H1 (cell line): ENCODE data around the gene SLC22A23. TPM values are rescaled to one million over a fixed set of nuclear protein-coding genes. Genes with fewer than 3 reads are reported as not detected.

Source experiments
- CTCF ChIA-PET: fragments of 300-600 bp; sonication (Branson Sonifier 250); formaldehyde crosslinking; loops from one replicate; lab custom pipeline; 2021; ENCODE audit not compliant: partially characterized antibody; lab: Charles Lee
- POLR2A ChIA-PET: fragments of 300-600 bp; sonication (Branson Sonifier 250); formaldehyde crosslinking; loops from one replicate; lab custom pipeline; 2021; ENCODE audit warnings: inconsistent platforms; ENCODE audit not compliant: partially characterized antibody; lab: Charles Lee
- DNase-seq, 2 experiments: peaks; one replicate each; pipeline versions ENCODE4 v3.0.0 to v3.0.0-alpha.2; 2010 to 2022; ENCODE audit warnings: low spot score in 2 of 2, low read depth in 1 of 2, mixed read lengths in 1 of 2
- FAIRE-seq: peaks from 2 replicates; lab custom pipeline; 2011; peaks lifted over from hg19 to GRCh38; lab: Jason Lieb, UNC
- H2AFZ ChIP-seq: 2 replicates; pipeline ENCODE4 v1.8.1; 2012; ENCODE audit warnings: low read length, inconsistent platforms
- H2AK5ac ChIP-seq: 2 replicates; pipeline ENCODE4 v1.6.1; 2013; ENCODE audit warnings: low read depth, low read length
- H2BK120ac ChIP-seq: replicated peaks from 2 replicates; pipeline ENCODE3; 2013; ENCODE audit warnings: low read depth, low read length, inconsistent platforms
- H2BK12ac ChIP-seq: 2 replicates; pipeline ENCODE4 v1.6.1; 2013; ENCODE audit warnings: low read depth, low read length
- H2BK15ac ChIP-seq: 2 replicates; pipeline ENCODE4 v1.6.1; 2013; ENCODE audit warnings: low read length
- H2BK20ac ChIP-seq: 2 replicates; pipeline ENCODE4 v1.6.1; 2013; ENCODE audit warnings: low read length
- H2BK5ac ChIP-seq: 2 replicates; pipeline ENCODE4 v1.6.1; 2013; ENCODE audit warnings: low read depth, low read length
- H3K14ac ChIP-seq: 2 replicates; pipeline ENCODE4 v1.6.1; 2013; ENCODE audit warnings: inconsistent platforms; ENCODE audit not compliant: insufficient read length
- H3K18ac ChIP-seq: 2 replicates; pipeline ENCODE4 v1.6.1; 2013; ENCODE audit warnings: low read length; ENCODE audit errors: extremely low read depth
- H3K23ac ChIP-seq: 2 replicates; pipeline ENCODE4 v1.6.1; 2013; ENCODE audit warnings: inconsistent platforms; ENCODE audit not compliant: insufficient read length
- H3K23me2 ChIP-seq: 2 replicates; pipeline ENCODE4 v1.6.1; 2013; ENCODE audit warnings: low read depth, low read length
- H3K27ac ChIP-seq: 2 replicates; pipeline ENCODE4 v1.6.1; 2011; ENCODE audit warnings: low read depth, low read length, inconsistent platforms
- H3K27me3 ChIP-seq, 4 experiments: replicated peaks in 1 of 4; 1 replicate in 1 of 4; 2 replicates in 3 of 4; pipeline versions ENCODE4 v1.6.1 to v1.8.1; 2011 to 2013; ENCODE audit warnings: low read length in 3 of 4, mild to moderate bottlenecking in 3 of 4, inconsistent platforms in 2 of 4, mixed read lengths in 2 of 4, moderate library complexity in 1 of 4; ENCODE audit not compliant: control insufficient read depth in 3 of 4, insufficient read depth in 3 of 4; ENCODE audit errors: extremely low read depth in 1 of 4
- H3K36me3 ChIP-seq, 4 experiments: 2 replicates each; pipeline versions ENCODE4 v1.6.1 to v1.8.1; 2011 to 2013; ENCODE audit warnings: mild to moderate bottlenecking in 4 of 4, low read length in 3 of 4, moderate library complexity in 2 of 4, control low read depth in 1 of 4, inconsistent platforms in 1 of 4; ENCODE audit not compliant: insufficient read depth in 4 of 4, control insufficient read depth in 2 of 4
- H3K4ac ChIP-seq: replicated peaks from 2 replicates; pipeline ENCODE3; 2013; ENCODE audit warnings: low read length, low read depth, mixed read lengths, inconsistent platforms; ENCODE audit not compliant: insufficient read length
- H3K4me1 ChIP-seq, 4 experiments: replicated peaks in 1 of 4; 1 replicate in 1 of 4; 2 replicates in 3 of 4; pipeline versions ENCODE4 v1.6.1 to v1.8.1; 2011 to 2013; ENCODE audit warnings: low read length in 3 of 4, inconsistent platforms in 2 of 4, mixed read lengths in 1 of 4; ENCODE audit not compliant: insufficient read depth in 4 of 4, control insufficient read depth in 3 of 4
- H3K4me2 ChIP-seq, 2 experiments: 2 replicates each; pipeline versions ENCODE4 v1.6.1 to v1.8.1; 2011 to 2013; ENCODE audit warnings: low read depth in 2 of 2, low read length in 2 of 2, control low read depth in 1 of 2, inconsistent platforms in 1 of 2, mild to moderate bottlenecking in 1 of 2; ENCODE audit not compliant: insufficient read depth in 1 of 2
- H3K4me3 ChIP-seq, 4 experiments: fragments of 200-600, 300-600 bp in 1 of 4; sonication (generic), shearing (Covaris generic), sonication (Bioruptor Twin) in 1 of 4; 2 replicates each; pipeline versions ENCODE4 v1.5.1 to v1.8.1; 2011 to 2016; ENCODE audit warnings: low read length in 4 of 4, low read depth in 3 of 4, control low read depth in 2 of 4, inconsistent platforms in 2 of 4, mild to moderate bottlenecking in 2 of 4, mixed read lengths in 1 of 4, moderate library complexity in 1 of 4; ENCODE audit not compliant: insufficient read depth in 2 of 4; ENCODE audit errors: extremely low read depth in 1 of 4
- H3K56ac ChIP-seq: replicated peaks from 2 replicates; pipeline ENCODE3; 2013; ENCODE audit warnings: low read depth, mild to moderate bottlenecking, mixed read lengths, low read length, inconsistent platforms; ENCODE audit not compliant: insufficient read length
- H3K79me1 ChIP-seq: 2 replicates; pipeline ENCODE4 v1.6.1; 2013; ENCODE audit warnings: low read depth, low read length, control low read depth
- H3K79me2 ChIP-seq, 2 experiments: 2 replicates each; pipeline versions ENCODE4 v1.6.1 to v1.8.1; 2012 to 2013; ENCODE audit warnings: low read length in 2 of 2, mild to moderate bottlenecking in 2 of 2, inconsistent platforms in 1 of 2; ENCODE audit not compliant: insufficient read depth in 2 of 2, control insufficient read depth in 1 of 2
- H3K9ac ChIP-seq, 4 experiments: replicated peaks in 1 of 4; 1 replicate in 1 of 4; 2 replicates in 3 of 4; pipeline versions ENCODE4 v1.6.1 to v1.8.1; 2011 to 2013; ENCODE audit warnings: low read depth in 3 of 4, low read length in 3 of 4, control low read depth in 2 of 4, mild to moderate bottlenecking in 2 of 4, moderate library complexity in 2 of 4, inconsistent platforms in 1 of 4; ENCODE audit errors: extremely low read depth in 1 of 4
- H3K9me3 ChIP-seq, 2 experiments: 2 replicates each; pipeline versions ENCODE4 v1.6.1 to v1.8.1; 2012 to 2013; ENCODE audit warnings: mild to moderate bottlenecking in 2 of 2, moderate library complexity in 2 of 2, control low read depth in 1 of 2, inconsistent platforms in 1 of 2, low read depth in 1 of 2, low read length in 1 of 2, mixed read lengths in 1 of 2; ENCODE audit not compliant: insufficient read depth in 2 of 2
- H4K20me1 ChIP-seq, 2 experiments: replicated peaks in 1 of 2; 2 replicates each; pipeline versions ENCODE3 to v1.8.1; 2011 to 2013; ENCODE audit warnings: inconsistent platforms in 2 of 2, low read length in 2 of 2, mild to moderate bottlenecking in 1 of 2; ENCODE audit not compliant: insufficient read depth in 2 of 2, control insufficient read depth in 1 of 2
- H4K5ac ChIP-seq: 2 replicates; pipeline ENCODE4 v1.6.1; 2013; ENCODE audit warnings: low read length, low read depth, mixed read lengths, inconsistent platforms; ENCODE audit not compliant: insufficient read length
- H4K8ac ChIP-seq: 2 replicates; pipeline ENCODE4 v1.8.0; 2013; ENCODE audit warnings: mild to moderate bottlenecking, moderate library complexity, low read length, inconsistent platforms; ENCODE audit not compliant: insufficient read depth; ENCODE audit errors: extremely low read depth
- H4K91ac ChIP-seq: replicated peaks from 2 replicates; pipeline ENCODE3; 2013; ENCODE audit warnings: low read length, mixed read lengths, inconsistent platforms; ENCODE audit not compliant: insufficient read length
- BRCA1 ChIP-seq: IDR thresholded peaks from 2 replicates; pipeline ENCODE4 v1.6.1; 2012; ENCODE audit warnings: low read depth, low read length, improper control_type of control experiment
- E2F6 ChIP-seq: IDR thresholded peaks from 2 replicates; pipeline ENCODE4 v1.6.1; 2012; ENCODE audit warnings: inconsistent platforms
- FOSL1 ChIP-seq: IDR thresholded peaks from 2 replicates; pipeline ENCODE4 v1.6.1; 2011; ENCODE audit warnings: mild to moderate bottlenecking, low read depth, low read length, moderate library complexity; ENCODE audit not compliant: insufficient read depth
- GTF2F1 ChIP-seq: IDR thresholded peaks from 2 replicates; pipeline ENCODE4 v1.6.1; 2012; ENCODE audit warnings: low read depth, low read length, improper control_type of control experiment, borderline replicate concordance
- HDAC2 ChIP-seq, 2 experiments: fragments of 300-600 bp in 1 of 2; sonication (generic) in 1 of 2; IDR thresholded peaks; 2 replicates each; pipeline ENCODE4 v1.6.1; 2011 to 2012; ENCODE audit warnings: low read depth in 2 of 2, low read length in 2 of 2, mild to moderate bottlenecking in 2 of 2, moderate library complexity in 2 of 2, borderline replicate concordance in 1 of 2, inconsistent platforms in 1 of 2
- JUND ChIP-seq: IDR thresholded peaks from 2 replicates; pipeline ENCODE4 v1.6.1; 2011; ENCODE audit warnings: mild to moderate bottlenecking, improper control_type of control experiment, low read length
- MAFK ChIP-seq: IDR thresholded peaks from 2 replicates; pipeline ENCODE4 v1.6.1; 2012; ENCODE audit warnings: low read depth, mild to moderate bottlenecking, improper control_type of control experiment, low read length
- RBBP5 ChIP-seq: IDR thresholded peaks from 2 replicates; pipeline ENCODE4 v1.7.1; 2012; ENCODE audit warnings: low read depth, mild to moderate bottlenecking, inconsistent platforms, low read length, moderate library complexity, borderline replicate concordance
- SIN3A ChIP-seq, 2 experiments: IDR thresholded peaks in 1 of 2; conservative IDR thresholded peaks in 1 of 2; 2 replicates each; pipeline ENCODE4 v1.6.1; 2011 to 2012; ENCODE audit warnings: low read length in 2 of 2, improper control_type of control experiment in 1 of 2, low read depth in 1 of 2, mild to moderate bottlenecking in 1 of 2
- SIRT6 ChIP-seq: IDR thresholded peaks from one replicate; pipeline ENCODE4 v1.7.1; 2012; ENCODE audit warnings: low read length, inconsistent platforms
- SP1 ChIP-seq: IDR thresholded peaks from 2 replicates; pipeline ENCODE4 v1.6.1; 2011; ENCODE audit warnings: low read depth, low read length
- SP2 ChIP-seq: IDR thresholded peaks from 2 replicates; pipeline ENCODE4 v1.6.1; 2012; ENCODE audit warnings: mild to moderate bottlenecking, low read length, inconsistent platforms
- SRF ChIP-seq: IDR thresholded peaks from 2 replicates; pipeline ENCODE4 v1.6.1; 2011; ENCODE audit warnings: mild to moderate bottlenecking, low read depth, low read length, moderate library complexity
- YY1 ChIP-seq: IDR thresholded peaks from 2 replicates; pipeline ENCODE4 v1.6.1; 2011; ENCODE audit warnings: low read depth, mild to moderate bottlenecking, low read length
- WGBS, 2 experiments: shearing (Covaris generic) in 1 of 2; methylation state at CpG; one replicate each; pipeline versions ENCODE4 v1.1.6 to v1.1.7; 2013 to 2015; ENCODE audit warnings: low lambda C conversion rate in 2 of 2, mixed read lengths in 2 of 2, inconsistent platforms in 1 of 2, low coverage in 1 of 2, missing lambda C conversion rate in 1 of 2; ENCODE audit not compliant: insufficient replicate concordance in 2 of 2, insufficient coverage in 1 of 2, insufficient read length in 1 of 2; ENCODE audit errors: extremely low coverage in 1 of 2, missing lambda C conversion rate in 1 of 2; 5-methylcytosine and 5-hydroxymethylcytosine counted together
- polyA plus RNA-seq, 7 experiments: library from polyadenylated mRNA; depleted of rRNA in 3 of 7; stranded (reverse) in 5 of 7; unstranded in 2 of 7; fragments of >200 nt in 5 of 7; fragments of 200-250 nt in 2 of 7; gene quantifications; 1 replicate in 5 of 7; 2 replicates in 1 of 7; 4 replicates in 1 of 7; pipeline versions ENCODE4 v1.2.1 to v1.2.3, GENCODE V29; 2011 to 2013; ENCODE audit warnings: missing spikeins in 2 of 7, mixed read lengths in 2 of 7
- total RNA-seq: library from RNA; stranded (reverse); fragmentation: NEBNext Ultra II Directional; extraction: Animal tissue kit (Norgen Biotek cat#: 25700); gene quantifications from 2 replicates; pipeline ENCODE4 v1.2.1, GENCODE V29; 2021

SLC22A23 gene
- total and polyA plus RNA-seq, 2 of the 8 experiments (the other 6 are each of a cell fraction or from before 2014, with no cell fraction given), result 9.9 to 38.4 TPM

GRCh38 chr6:3263096-3263495 is 193.8 kb downstream of the SLC22A23 start:
- ChIA-PET POLR2A (interaction anchor here (1.4 kb wide), 1 partner anchor 9 kb away, joined by 7 read pairs; no protein-coding TSS in a partner anchor), CTCF (interaction anchor here (0.8 to 4.4 kb wide), 4 partner anchors 10 to 469 kb away, joined by 3 to 23 read pairs (median 3); no protein-coding TSS in a partner anchor)
- H4K20me1 ChIP-seq, result peaks cover 16 to 40% of the 10 kb centered on the region in 2 experiments
- H3K4ac ChIP-seq, result no peak overlapping the region
- 88% methylated on average over 6 of the region's 6 CpGs; no CpG with 5 or more reads in 1 of the 2 experiments for WGBS, 2 experiments
- no peak overlapping the region for H3K27ac ChIP-seq
- no peak overlapping the region for H3K56ac ChIP-seq
- H3K4me2 ChIP-seq, result no peak overlapping the region
- no peak overlapping the region for H2BK120ac ChIP-seq
- H3K4me3 ChIP-seq, result no peak overlapping the region
- no peak overlapping the region for H4K5ac ChIP-seq
- no peaks in the 10 kb centered on the region for H3K27me3 ChIP-seq
- peaks cover 22% of the 10 kb centered on the region for H3K79me1 ChIP-seq
- peaks cover 3 to 8% (median 7%) of the 10 kb centered on the region in 4 experiments; a peak in 4 of 7 replicates for H3K4me1 ChIP-seq
- H2BK12ac ChIP-seq, result no peak overlapping the region
- no peak overlapping the region for H2AFZ ChIP-seq
- no peak for DNase-seq
- no peak overlapping the region for H3K14ac ChIP-seq
- no peak overlapping the region for H2AK5ac ChIP-seq
- H3K79me2 ChIP-seq, result peaks cover 8 to 71% of the 10 kb centered on the region in 2 experiments; a peak in 3 of 4 replicates
- no peak overlapping the region for H3K18ac ChIP-seq
- H2BK15ac ChIP-seq, result no peak overlapping the region
- no peaks in the 10 kb centered on the region for H3K9me3 ChIP-seq
- no peak overlapping the region for H4K8ac ChIP-seq
- H2BK20ac ChIP-seq, result no peak overlapping the region
- no peak overlapping the region for H4K91ac ChIP-seq
- H2BK5ac ChIP-seq, result no peak overlapping the region
- H3K23me2 ChIP-seq, result peaks cover 7% of the 10 kb centered on the region; the same call in 1 of the 2 replicates
- FAIRE-seq, result no peak
- peaks cover 6 to 28% (median 13%) of the 10 kb centered on the region in 4 experiments; a peak in 7 of 8 replicates for H3K36me3 ChIP-seq
- H3K23ac ChIP-seq, result no peak overlapping the region
- H3K9ac ChIP-seq, result no peak overlapping the region
- no peak for TF ChIP-seq GTF2F1
- no peak for TF ChIP-seq SIN3A (conservative IDR thresholded peaks at IDR 0.05 in 1 of 2, IDR thresholded peaks at IDR 0.05 in 1 of 2; ENCODE audit: low read depth in 1 of 2, low read length in 2 of 2)
- no peak for TF ChIP-seq SP1
- TF ChIP-seq YY1, result no peak
- no peak for TF ChIP-seq RBBP5
- TF ChIP-seq MAFK, result no peak
- no peak for TF ChIP-seq BRCA1
- no peak for TF ChIP-seq SP2
- no peak for TF ChIP-seq HDAC2 (IDR thresholded peaks at IDR 0.05; ENCODE audit: borderline replicate concordance in 1 of 2, low read depth in 2 of 2, low read length in 2 of 2)
- TF ChIP-seq E2F6, result no peak
- no peak for TF ChIP-seq FOSL1
- TF ChIP-seq SRF, result no peak
- no peak for TF ChIP-seq JUND
- TF ChIP-seq SIRT6, result no peak
